H1 (cell line): ENCODE results near the gene TIAM2.

Experiments used
- CEBPB ChIP-seq: IDR thresholded peaks from 2 replicates; pipeline ENCODE4 v1.6.1; 2012; ENCODE audit warnings: low read depth, low read length
- RFX5 ChIP-seq: IDR thresholded peaks from 2 replicates; pipeline ENCODE4 v1.6.1; 2011; ENCODE audit warnings: low read depth, low read length, improper control_type of control experiment, borderline replicate concordance
- SP2 ChIP-seq: IDR thresholded peaks from 2 replicates; pipeline ENCODE4 v1.6.1; 2012; ENCODE audit warnings: mild to moderate bottlenecking, low read length, inconsistent platforms
- TF ChIP-seq, protein P1 (sequence below), 3 experiments: IDR thresholded peaks; 1 replicate in 2 of 3; 2 replicates in 1 of 3; pipeline versions ENCODE4 v1.5.1 to v1.6.1; 2011; ENCODE audit warnings: low read length in 3 of 3, mild to moderate bottlenecking in 3 of 3, inconsistent platforms in 2 of 3, low read depth in 1 of 3, moderate library complexity in 1 of 3; ENCODE audit not compliant: insufficient read depth in 1 of 3; ENCODE audit errors: control extremely low read depth in 1 of 3

- no peak for TF ChIP-seq RFX5
- no peak for TF ChIP-seq SP2
- TF ChIP-seq CEBPB, result no peak
- TF ChIP-seq, protein P1, sequence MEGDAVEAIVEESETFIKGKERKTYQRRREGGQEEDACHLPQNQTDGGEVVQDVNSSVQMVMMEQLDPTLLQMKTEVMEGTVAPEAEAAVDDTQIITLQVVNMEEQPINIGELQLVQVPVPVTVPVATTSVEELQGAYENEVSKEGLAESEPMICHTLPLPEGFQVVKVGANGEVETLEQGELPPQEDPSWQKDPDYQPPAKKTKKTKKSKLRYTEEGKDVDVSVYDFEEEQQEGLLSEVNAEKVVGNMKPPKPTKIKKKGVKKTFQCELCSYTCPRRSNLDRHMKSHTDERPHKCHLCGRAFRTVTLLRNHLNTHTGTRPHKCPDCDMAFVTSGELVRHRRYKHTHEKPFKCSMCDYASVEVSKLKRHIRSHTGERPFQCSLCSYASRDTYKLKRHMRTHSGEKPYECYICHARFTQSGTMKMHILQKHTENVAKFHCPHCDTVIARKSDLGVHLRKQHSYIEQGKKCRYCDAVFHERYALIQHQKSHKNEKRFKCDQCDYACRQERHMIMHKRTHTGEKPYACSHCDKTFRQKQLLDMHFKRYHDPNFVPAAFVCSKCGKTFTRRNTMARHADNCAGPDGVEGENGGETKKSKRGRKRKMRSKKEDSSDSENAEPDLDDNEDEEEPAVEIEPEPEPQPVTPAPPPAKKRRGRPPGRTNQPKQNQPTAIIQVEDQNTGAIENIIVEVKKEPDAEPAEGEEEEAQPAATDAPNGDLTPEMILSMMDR (IDR thresholded peaks at IDR 0.05; ENCODE audit: control extremely low read depth in 1 of 3, insufficient read depth in 1 of 3, low read depth in 1 of 3, low read length in 3 of 3), result no peak
These were observed 1.4 kb upstream of the TIAM2 start for GRCh38 chr6:154993710-154994109.
